NCI-H1092 treated with DMSO at 0.1 percent for 48 hours (cell line): ENCODE data around the gene XKRX.

ENCODE experiments used
- DNase-seq: peaks from one replicate; lab custom pipeline; 2025; lab: John Stamatoyannopoulos, UW

Gene XKRX

DNA sequence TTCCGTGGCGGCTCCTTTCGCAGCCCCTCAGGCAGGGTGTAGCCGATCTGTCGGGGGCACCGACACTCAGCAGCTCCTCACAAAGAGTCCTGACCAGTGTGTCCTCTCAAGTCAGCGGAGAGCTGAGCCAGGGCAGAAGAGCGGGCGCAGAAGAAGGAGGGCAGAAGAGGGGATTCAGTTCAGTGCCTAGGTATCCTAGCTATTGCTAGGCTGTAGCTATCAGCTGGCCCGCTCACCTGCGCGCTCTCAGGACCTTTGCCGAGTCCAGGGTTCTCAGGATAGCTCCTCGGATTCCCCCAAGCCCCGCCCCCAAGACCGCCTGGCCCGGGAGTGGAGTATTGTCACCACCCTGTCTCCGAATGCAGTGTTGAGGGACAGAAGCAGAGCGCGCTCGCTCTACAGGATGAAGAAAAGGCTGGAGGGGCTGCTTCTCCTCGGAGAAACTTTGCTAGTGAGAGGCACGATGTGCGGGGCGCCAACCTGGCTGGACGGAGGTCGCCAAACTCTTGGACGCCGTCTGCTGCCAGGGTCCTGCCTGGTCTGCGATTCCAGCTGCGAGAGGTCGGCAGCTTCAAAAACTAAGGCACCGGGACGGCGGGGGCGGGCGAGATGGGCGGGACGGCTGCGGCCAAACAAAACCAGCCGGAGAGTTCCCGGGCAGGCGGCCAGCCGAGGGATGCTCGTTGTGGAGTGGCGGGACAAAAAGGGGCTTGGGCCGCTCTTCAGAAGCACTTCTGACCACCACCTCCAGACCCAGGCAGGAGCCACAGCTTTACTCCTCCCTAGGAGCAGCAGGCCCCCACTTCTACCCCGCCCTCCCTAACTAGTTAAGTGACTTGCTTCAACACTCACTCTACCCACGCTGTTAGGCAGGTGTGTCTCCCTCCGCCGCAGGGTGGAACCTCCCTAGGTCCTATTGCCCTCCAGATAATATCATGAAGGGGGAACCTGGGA is at the start of gene XKRX:
TSS of gene XKRX (minus strand) at position 258 of the 954 bp plus-strand sequence. CDS start 613 bp downstream, outside the sequence.
- no peak for DNase-seq

DNA sequence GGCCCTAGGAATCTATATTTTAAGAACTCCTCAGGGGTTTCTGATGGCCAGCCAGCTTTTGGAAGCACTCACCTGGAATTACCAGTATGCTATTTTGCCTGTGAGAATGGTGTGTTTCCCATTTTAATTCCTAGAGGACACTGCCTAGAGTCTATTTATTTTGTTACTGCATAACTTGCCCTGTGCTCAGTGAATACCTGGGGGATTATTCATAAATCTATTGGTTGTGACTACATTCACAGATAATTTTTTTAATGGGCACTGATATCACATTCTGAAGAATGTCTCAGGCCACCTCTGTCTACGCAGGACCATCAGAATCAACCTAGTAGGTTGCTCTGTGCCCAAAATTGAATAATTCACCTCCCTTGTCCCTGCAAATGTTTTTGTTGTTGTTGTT is 47.5 kb upstream of the XKRX start:
- no peak for DNase-seq

DNA sequence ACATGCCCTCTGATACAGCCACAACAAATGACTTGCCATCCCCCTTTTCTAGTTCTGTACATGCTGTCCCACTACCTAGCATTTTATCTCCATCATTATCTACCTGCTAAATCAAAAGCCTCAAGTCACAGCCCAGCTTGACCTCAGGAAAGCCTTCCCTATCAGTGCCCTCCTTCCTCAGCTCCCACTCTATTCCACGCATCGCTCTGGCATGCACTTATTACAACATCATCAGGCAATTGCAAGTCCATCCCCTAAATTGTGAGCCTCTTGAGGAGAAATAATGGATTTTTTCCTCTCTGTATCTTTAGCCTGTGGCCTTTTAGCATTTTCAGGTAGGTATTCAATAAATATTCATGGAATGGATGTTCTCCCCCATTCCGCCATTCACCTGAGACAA is 46.5 kb upstream of the XKRX start:
- DNase-seq, result no peak

DNA sequence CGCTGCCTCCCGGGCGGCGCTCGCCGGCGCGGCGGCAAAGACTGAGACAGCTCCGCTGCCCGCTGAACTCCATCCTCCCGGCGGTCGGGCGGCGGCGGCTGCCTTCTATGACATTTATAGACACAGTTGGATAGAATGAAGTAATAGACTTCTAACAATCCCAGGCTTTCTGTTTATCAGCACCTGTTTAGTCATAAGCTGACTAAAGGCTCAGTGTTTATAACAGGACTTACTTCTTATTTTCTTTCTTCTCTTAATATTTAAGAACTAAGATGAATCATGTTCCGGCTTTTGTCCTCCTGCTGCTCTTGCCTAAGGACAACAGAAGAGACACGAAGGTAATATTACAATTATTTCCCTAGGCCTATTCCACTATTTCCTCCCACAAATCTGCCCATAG is 44.7 kb upstream of the XKRX start:
- DNase-seq, result no peak

DNA sequence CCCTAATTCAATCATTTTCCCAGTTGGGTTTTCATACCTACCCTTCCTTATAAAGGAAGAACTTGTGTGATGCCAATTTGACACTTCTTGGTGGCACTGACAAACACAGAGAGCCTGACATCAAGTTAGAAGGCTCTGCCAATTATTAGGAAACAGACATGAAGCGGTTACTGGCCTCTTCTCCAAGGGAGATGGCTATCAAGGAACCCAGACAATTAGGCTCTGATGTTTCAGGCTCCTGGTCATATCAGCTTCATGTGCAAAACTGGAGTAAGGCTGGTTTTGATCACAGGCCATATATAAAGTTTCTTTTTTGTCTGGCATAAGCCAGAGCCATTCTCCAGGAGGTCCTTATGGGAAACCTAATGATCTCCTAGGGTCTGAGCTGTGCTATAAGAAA is 41.2 kb upstream of the XKRX start:
- DNase-seq, result no peak

DNA sequence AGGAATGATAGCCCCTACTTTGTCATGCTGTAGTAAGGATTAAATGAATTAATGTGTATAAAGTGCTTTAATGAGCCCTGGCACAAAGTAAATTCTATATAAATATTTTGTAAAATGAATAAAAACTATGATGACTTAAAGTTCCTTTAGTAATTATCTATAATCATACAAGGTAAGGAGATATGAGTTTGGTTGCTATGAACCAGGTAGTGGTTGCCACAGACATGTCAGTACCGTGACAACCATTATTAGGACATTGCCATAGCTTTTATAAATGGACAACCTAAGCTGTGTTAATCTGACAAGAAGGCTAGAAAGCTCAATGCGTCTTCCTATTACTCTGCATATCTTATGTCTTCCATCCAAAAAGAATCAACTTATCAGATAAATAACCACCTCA is 40.7 kb upstream of the XKRX start, which contains the start of gene ARL13A:
TSS of gene ARL13A (plus strand) at position 301 of the 400 bp plus-strand sequence. CDS start 3,982 bp downstream, outside the sequence.
- DNase-seq, result no peak

DNA sequence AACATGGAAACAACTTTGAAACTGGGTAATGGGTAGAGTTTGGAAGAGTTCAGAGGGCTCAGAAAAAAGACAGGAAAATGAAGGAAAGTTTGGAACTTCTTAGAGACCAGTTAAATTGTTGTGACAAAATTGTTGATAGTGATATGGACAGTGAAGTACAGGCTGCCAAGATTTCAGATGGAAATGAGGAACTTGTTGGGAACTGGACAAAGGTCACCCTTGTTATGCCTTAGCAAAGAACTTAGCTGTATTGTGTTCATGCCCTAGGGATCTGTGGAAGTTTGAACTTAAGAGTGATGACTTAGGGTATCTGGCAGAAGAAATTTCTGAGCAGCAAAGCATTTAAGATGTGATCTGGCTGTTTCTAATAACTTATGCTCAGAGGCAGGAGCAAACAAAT is 35.6 kb upstream of the XKRX start:
- DNase-seq, result no peak

DNA sequence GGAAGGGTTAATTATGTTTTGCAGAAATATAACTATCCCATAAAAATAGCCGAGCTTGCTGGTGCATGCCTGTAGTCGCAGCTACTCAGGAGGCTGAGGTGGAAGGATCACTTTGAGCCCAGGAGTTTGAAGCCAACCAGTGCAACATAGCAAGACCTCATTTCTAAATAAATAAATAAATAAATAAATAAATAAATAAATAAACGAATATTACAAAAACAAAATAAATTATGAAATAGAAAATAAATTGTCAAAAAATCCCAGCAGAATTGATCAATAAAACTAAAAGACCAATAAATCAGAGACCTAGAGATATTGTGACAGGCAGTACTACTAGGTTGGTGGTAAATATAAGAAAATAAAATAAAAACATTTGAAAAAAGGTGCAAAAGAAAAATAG is 34.1 kb upstream of the XKRX start:
- DNase-seq, result no peak

DNA sequence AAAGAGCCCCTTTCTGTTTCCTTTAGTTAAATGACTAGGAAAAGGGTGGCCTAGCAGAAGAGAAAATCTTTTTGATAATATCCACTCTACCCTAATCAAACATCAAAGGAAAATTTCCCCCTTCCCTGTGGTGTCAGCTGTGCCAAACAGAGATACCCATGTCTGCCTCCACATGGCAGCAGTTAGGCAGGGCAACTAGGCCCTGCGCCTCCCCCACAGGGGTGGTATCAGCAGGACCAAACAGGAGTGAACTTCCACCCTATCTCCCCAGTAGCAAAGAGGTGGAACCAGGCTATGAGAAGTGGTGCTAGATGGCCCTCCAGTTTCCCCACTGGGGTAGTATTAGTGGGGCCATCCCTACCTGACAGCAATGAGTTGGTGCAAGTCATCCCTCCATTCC is 19.8 kb upstream of the XKRX start:
- DNase-seq, result no peak

DNA sequence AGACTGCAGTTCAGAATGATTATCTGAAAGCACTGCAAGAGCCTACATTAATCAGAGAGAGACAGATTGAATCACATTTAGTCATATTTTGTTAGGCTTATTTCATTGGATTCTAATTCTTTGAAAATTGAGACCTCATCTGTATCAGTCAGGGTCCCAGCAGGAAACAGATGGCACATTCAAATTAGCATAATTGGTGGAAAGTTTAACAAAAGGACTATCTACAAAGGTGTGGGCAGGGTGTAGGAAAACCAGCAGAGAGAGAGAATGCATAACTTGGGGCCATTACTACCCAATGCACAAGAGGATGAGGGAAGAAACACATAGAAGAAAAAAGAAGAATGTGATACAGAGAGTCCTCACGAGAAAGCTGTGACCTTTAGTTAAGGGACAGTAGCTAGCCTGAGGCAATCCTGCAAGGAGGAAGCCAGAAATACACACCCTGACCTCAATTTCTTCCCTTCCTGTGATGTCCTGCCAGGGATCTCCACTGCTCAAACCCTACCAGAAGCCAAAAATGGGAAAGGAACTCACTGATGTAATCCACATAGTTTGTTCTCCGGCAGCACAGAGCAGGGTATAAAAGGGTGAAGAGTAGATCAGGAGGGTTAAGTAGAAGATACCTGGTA is 17.7 kb upstream of the XKRX start:
- no peak for DNase-seq

DNA sequence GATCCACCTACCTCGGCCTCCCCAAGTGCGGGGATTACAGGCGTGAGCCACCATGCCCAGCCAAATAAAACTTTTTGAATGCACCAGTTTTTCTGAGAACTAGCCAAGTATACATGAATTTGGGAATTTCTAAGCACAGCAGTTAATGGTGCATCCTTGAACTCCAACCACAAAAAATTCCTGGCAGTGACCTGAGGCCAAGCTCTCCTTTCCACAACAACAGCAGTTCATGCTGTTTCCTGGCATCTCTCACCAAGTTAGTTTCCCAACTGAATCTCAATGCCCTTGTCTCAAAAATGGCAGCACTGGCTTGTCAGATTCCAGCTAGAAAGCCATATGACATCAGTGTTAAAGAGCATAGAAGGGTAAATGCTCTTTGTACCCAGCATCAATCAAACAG is 15.9 kb upstream of the XKRX start:
- no peak for DNase-seq

DNA sequence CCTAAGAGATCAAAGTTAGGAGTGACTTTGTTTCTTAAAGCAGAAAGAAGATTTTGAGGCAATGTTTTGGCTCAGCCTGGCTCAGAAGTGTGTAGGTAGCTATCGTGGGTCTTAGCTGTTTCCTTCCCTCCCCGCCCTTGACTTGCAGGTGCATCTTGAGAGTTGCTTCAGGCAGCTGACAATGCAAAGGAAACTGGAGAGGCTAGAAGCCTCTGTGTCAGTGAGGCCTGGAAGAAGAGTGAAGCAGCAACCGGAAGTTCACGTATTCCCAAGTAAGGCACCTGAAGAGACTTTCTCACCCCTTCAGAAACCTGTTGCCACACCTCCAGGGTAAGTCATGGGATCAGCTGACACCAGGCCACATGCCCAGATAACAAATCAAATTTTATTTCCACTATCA is 10.6 kb upstream of the XKRX start:
- no peak for DNase-seq

DNA sequence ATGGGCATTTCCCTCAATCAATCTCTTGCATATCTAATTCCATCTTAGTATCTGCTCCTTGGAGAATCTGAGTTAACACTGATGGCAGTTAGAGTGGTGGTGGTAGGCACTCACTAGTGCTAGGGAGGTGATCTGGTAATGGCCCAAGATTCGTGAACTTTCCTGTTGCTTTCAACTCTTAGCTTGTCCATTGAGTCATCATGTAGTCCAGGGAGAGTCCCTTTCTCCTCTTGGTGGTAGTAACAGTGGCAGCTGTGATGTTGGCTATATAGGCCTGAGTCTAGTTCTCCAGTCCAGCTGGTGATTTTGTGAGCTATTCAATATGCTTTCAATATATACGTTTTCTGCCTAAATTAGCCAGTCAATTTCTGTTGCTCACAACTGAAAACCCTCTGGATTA is 7.0 kb upstream of the XKRX start:
- DNase-seq, result no peak

DNA sequence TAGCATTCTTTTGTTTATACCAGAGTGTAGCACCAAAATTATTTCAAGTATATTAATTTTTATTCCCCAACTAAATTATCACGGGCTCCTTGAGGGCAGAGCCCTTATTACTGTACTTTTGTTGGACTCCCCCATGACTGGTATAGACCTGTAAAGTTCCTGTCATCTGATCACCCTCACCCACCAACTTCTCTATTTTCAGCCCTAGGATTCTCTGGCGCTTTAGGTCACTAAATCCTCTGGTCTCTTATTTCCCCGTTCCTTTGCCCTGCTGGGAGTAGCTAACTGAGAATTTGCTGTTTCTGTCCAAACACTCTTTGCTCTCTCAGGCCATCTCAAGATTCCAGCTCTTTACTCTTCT is 3.2 kb upstream of the XKRX start:
- DNase-seq, result no peak

DNA sequence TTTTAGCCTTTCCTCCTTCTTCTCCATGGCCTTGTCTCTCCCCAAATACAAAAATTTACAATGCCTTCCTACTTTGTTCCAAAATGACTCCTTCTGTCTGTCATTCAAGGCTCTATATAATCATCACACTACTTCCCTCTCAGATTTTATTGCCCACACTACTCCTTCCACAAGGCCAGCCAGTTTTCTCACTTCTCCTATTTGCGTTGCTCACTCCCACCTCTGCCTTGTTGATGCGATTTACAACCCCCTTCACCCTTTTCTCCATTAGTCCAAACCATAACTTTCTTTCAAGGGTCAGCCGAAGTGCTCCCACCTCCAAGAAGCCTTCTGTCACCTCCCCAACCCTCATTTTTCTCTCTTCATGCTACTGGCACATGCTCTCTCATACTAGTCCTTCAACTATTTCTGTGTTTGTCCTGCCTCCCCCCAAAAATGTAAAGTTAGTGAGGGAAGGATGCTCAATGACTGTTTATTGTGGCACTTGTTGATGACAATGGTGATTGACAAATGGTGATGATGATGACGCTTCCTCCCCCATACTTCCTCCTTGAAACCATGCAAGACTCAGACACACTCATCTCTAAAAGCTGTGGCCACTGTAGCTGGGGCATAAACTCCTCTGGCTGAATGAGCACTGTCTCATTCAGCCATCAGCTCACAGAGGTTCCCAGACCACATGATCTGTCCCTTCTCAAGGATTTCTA is 2.7 kb upstream of the XKRX start:
- no peak for DNase-seq

DNA sequence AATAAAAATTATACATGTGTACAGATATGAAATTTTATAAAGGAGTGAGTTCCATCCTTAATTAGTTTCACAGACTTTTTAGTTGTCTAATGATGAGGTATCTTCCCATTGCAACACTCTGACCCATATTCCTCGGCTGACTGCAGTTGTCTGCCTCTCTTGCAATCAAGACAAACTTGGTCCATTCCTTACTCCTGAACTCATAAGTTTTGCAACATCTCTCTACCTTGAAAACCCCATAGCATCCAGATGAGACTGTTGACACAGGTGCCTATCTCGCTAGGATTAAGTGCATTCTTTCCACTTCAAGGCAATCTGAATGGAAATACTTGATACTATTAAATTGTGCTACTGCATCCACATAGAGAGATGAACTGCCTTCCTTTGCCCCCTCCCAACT is 2.3 kb downstream of the XKRX start:
- no peak for DNase-seq

DNA sequence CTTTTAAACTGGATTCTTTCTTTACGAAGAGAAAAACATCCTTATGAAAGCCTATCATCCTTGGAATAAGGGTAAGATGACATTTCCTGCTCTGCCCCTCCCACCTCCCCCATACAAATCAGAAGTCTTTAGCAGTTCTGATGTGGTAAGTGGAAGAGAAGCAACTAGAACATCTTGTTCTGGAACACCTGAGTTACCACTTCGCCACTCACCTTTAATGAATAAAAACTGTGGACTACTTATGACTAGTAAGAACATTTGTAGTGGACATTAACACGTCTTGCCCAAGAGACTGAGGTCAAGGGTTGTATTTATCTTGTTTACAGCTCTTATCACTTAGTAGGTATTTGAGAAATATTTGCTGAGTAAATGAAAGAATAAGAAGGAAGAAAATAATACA is 4.3 kb downstream of the XKRX start:
- no peak for DNase-seq

DNA sequence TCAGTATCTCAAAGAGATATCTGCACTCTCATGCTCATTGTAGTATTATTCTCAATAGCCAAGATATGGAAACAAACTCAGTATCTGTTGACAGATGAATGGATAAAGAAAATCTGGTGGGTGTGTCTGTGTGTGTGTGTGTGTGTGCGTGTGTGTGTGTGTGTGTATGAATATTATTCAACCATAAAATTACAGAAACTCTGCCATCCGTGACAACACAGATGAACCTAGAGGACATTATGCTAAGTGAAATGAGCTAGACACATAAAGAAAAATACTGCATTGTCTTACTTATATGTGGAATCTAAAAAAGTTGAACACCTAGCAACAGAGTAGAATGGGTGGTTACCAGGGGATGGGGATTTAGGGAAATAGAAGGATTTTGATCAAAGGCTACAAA is 13.2 kb downstream of the XKRX start:
- no peak for DNase-seq

DNA sequence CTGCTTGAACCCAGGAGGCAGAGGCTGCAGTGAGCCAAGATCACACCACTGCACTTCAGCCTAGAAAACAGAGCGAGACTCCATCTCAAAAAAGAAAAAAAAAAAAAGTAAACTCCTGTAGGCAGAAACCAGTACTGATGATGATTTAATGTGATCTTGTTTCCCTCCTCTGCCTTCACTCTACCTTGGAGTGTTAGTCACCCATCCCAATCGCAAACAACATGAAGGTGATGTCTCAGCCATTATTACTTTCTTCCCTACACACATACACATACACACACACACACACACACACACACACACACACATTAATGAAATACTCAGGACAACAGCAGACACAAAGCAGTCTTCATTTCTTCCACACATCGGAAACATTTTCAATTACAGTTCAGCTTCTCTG is 15.6 kb downstream of the XKRX start:
- DNase-seq, result no peak

DNA sequence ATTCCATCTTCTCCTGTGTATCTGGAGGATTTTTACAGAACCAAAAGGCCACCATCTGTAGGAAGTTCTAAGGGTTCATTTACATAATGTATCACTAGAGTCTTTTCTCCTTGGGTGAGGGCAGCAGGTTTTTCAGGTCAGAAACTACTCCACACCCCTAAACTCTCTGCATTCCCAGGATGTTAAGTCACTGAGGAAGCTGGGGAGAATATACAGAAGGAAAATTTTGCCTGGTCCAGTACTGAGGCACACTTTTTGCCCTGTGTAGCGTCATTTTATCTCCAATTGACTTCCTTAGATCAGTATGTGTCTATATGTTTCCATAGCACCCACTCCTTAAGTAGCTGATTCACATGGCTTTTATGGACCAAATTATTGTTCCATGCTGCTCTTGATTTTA is 17.0 kb downstream of the XKRX start:
- no peak for DNase-seq

DNA sequence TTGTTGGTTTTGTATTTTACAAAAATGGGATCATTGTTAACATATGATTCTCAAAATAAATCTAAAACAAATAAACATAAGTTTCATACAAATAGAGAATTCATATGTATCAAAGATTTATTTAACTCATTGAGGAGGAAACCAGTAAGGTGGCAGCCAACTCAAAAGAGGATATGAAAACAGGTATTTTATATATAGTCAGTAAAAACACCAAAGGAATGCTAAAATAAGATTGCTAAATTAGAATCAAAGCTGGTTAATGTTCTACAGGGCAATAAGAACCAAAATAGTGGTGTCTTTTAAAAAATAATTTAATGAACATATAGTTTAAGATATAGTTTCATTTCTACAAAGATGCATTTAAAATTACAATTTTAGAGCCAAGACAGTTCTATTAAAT is 23.1 kb downstream of the XKRX start:
- no peak for DNase-seq

DNA sequence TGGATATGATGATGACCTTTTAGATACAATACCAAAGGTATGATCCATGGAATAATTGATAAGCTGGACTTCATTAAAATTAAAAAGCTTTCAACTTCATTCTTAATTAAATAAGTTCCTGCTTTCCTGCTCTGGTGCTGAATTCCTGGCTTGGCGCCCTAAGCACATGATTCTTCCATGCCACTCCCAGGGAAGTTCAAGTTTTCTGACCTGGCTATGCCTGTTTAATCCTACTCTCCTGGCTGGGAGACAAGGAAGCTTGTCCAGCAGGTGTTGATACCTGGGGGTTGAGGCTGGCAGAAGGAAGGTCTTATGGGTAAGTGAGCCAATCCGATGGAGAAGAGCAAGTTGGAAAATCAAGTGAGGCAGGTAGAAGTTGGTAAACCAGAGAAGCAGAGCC is 24.3 kb downstream of the XKRX start:
- no peak for DNase-seq
